Measurements from ENCODE around the gene COX7B.

DNA sequence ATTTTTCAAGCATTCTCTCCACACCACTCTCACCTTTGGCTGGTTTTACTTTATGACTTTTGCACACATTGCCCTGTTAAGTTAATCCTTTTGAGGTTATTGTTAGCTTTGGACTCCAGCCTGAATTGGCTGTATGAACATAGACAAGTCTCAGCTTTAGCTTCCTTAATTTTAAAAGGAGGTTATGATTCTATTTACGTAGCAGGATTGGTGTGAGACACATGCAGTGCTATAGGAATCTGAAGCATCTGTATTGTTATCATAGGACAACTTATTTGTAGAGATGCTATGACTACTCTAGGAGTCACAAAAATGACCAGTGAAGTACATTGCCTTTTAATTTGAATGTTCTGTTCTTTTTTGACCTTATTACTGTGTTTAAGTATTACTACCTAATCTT is 54.4 kb downstream of the COX7B start:
- TF ChIP-seq POLR2AphosphoS5 (IDR thresholded peaks at IDR 0.05; ENCODE audit: low read length) (no peak), MXI1 (IDR thresholded peaks at IDR 0.05; ENCODE audit: low read depth, low read length) (no peak), JUNB (IDR thresholded peaks at IDR 0.05) (no peak), CHD2 (IDR thresholded peaks at IDR 0.05; ENCODE audit: borderline replicate concordance, low read depth, low read length) (no peak), POLR2A (IDR thresholded peaks at IDR 0.05; ENCODE audit: low read depth, low read length) (no peak), SMC3 (IDR thresholded peaks at IDR 0.05; ENCODE audit: borderline replicate concordance, low read length) (no peak), BCL11A (IDR thresholded peaks at IDR 0.05; ENCODE audit: low read depth, low read length) (no peak), ESRRA (IDR thresholded peaks at IDR 0.05; ENCODE audit: low read length) (no peak)
- TF ChIP-seq, protein P1, sequence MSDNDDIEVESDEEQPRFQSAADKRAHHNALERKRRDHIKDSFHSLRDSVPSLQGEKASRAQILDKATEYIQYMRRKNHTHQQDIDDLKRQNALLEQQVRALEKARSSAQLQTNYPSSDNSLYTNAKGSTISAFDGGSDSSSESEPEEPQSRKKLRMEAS (IDR thresholded peaks at IDR 0.05; ENCODE audit: low read depth, low read length): no peak
- TF ChIP-seq, protein P2, sequence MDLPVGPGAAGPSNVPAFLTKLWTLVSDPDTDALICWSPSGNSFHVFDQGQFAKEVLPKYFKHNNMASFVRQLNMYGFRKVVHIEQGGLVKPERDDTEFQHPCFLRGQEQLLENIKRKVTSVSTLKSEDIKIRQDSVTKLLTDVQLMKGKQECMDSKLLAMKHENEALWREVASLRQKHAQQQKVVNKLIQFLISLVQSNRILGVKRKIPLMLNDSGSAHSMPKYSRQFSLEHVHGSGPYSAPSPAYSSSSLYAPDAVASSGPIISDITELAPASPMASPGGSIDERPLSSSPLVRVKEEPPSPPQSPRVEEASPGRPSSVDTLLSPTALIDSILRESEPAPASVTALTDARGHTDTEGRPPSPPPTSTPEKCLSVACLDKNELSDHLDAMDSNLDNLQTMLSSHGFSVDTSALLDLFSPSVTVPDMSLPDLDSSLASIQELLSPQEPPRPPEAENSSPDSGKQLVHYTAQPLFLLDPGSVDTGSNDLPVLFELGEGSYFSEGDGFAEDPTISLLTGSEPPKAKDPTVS (IDR thresholded peaks at IDR 0.05; ENCODE audit: low read depth, low read length): no peak
- TF ChIP-seq, protein P3, sequence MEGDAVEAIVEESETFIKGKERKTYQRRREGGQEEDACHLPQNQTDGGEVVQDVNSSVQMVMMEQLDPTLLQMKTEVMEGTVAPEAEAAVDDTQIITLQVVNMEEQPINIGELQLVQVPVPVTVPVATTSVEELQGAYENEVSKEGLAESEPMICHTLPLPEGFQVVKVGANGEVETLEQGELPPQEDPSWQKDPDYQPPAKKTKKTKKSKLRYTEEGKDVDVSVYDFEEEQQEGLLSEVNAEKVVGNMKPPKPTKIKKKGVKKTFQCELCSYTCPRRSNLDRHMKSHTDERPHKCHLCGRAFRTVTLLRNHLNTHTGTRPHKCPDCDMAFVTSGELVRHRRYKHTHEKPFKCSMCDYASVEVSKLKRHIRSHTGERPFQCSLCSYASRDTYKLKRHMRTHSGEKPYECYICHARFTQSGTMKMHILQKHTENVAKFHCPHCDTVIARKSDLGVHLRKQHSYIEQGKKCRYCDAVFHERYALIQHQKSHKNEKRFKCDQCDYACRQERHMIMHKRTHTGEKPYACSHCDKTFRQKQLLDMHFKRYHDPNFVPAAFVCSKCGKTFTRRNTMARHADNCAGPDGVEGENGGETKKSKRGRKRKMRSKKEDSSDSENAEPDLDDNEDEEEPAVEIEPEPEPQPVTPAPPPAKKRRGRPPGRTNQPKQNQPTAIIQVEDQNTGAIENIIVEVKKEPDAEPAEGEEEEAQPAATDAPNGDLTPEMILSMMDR (IDR thresholded peaks at IDR 0.05 in 2 of 3, conservative IDR thresholded peaks at IDR 0.05 in 1 of 3; ENCODE audit: control insufficient read depth in 2 of 3, extremely low read depth in 1 of 3, insufficient read depth in 1 of 3, low read depth in 3 of 3, low read length in 3 of 3): no peak
- TF ChIP-seq, protein P4, sequence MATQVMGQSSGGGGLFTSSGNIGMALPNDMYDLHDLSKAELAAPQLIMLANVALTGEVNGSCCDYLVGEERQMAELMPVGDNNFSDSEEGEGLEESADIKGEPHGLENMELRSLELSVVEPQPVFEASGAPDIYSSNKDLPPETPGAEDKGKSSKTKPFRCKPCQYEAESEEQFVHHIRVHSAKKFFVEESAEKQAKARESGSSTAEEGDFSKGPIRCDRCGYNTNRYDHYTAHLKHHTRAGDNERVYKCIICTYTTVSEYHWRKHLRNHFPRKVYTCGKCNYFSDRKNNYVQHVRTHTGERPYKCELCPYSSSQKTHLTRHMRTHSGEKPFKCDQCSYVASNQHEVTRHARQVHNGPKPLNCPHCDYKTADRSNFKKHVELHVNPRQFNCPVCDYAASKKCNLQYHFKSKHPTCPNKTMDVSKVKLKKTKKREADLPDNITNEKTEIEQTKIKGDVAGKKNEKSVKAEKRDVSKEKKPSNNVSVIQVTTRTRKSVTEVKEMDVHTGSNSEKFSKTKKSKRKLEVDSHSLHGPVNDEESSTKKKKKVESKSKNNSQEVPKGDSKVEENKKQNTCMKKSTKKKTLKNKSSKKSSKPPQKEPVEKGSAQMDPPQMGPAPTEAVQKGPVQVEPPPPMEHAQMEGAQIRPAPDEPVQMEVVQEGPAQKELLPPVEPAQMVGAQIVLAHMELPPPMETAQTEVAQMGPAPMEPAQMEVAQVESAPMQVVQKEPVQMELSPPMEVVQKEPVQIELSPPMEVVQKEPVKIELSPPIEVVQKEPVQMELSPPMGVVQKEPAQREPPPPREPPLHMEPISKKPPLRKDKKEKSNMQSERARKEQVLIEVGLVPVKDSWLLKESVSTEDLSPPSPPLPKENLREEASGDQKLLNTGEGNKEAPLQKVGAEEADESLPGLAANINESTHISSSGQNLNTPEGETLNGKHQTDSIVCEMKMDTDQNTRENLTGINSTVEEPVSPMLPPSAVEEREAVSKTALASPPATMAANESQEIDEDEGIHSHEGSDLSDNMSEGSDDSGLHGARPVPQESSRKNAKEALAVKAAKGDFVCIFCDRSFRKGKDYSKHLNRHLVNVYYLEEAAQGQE (IDR thresholded peaks at IDR 0.05; ENCODE audit: low read depth, low read length): no peak
- TF ChIP-seq, protein P5, sequence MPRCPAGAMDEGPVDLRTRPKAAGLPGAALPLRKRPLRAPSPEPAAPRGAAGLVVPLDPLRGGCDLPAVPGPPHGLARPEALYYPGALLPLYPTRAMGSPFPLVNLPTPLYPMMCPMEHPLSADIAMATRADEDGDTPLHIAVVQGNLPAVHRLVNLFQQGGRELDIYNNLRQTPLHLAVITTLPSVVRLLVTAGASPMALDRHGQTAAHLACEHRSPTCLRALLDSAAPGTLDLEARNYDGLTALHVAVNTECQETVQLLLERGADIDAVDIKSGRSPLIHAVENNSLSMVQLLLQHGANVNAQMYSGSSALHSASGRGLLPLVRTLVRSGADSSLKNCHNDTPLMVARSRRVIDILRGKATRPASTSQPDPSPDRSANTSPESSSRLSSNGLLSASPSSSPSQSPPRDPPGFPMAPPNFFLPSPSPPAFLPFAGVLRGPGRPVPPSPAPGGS (IDR thresholded peaks at IDR 0.05; ENCODE audit: borderline replicate concordance, insufficient read depth, low read depth, low read length, poor library complexity, severe bottlenecking): no peak

Measured in GM12878 (cell line).